ENCODE measurements around the gene IRAK3.

IRAK3 gene

DNA sequence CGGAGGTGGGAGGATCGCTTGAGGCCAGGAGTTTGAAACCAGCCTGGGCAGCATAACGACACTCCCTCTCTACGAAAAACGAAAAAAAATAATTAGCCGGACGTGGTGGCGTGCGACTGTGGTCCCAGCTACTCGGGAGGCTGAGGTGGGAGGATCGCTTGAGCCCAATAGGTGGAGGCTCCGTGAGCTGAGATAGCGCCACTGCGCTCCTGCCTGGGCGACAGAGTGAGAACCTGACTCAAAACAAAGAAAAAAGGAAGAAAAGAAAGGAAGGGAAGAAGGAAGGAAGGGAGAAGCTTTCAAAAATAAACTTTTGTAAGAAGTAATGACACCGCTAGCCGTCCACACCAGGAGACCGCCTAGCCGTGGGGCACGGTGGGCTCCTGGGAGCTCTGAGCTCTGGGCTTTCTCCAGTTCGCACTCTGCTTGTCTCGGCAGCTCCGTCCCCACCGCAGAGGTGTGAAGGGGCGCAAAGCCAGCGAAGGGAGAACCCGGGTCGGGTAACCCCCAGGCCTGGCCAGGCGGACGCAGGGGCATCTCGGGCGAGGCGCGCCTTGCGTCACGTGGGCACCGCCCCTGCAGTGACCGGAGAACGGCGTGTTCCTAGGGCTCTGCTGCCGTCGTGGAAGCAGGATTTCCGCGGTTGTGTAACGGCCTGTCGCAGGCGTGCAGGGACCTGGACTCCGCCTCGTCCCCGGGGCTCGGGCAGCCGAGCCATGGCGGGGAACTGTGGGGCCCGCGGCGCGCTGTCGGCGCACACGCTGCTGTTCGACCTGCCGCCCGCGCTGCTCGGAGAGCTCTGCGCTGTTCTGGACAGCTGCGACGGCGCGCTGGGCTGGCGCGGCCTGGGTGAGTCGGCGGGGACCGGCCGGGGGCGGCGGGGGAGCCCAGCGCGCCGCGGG is at the start of gene IRAK3:
TSS of gene IRAK3 (plus strand) at position 631 of the 902 bp plus-strand sequence. CDS start at position 717, 86 bp downstream.
- DNase-seq (ENCODE audit: low read depth) = no peak
- no peak within 1 kb of the TSS for H3K4me3 ChIP-seq (ENCODE audit: low read depth, low read length)
- no peak for TF ChIP-seq CTCF (IDR thresholded peaks at IDR 0.05; ENCODE audit: control insufficient read depth, extremely low read depth, insufficient read depth)

GRCh38 chr12:66139328-66139727 is 49.7 kb upstream of the IRAK3 start:
- H3K4me3 ChIP-seq (ENCODE audit: low read depth, low read length) = no peak overlapping the region
- no peak for TF ChIP-seq CTCF (IDR thresholded peaks at IDR 0.05; ENCODE audit: control insufficient read depth, extremely low read depth, insufficient read depth)

GRCh38 chr12:66140731-66141130 is 48.3 kb upstream of the IRAK3 start:
- DNase-seq (ENCODE audit: low read depth) = no peak
- no peak overlapping the region for H3K4me3 ChIP-seq (ENCODE audit: low read depth, low read length)
- no peak for TF ChIP-seq CTCF (IDR thresholded peaks at IDR 0.05; ENCODE audit: control insufficient read depth, extremely low read depth, insufficient read depth)

More at GRCh38 chr12:66139328-66139727, 49.7 kb upstream of the IRAK3 start:
- no peak for DNase-seq (ENCODE audit: low read depth)

DNA sequence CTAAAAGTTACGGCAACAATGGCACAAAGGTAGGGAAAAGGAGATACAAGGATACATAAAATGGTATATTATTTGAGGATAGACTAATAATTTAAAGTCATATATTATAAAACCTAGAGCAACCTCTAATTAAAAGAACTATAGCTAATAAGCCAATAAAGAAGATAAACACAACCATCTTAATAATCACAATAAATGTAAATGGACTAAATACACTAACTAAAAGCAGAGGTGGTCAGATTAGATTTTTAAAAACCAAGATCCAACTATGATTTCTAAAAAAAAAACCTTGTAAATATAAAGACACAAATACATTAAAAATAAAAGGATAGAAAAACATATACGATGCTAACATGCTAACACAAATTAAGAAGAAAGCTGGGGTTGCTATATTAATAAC is 47.7 kb upstream of the IRAK3 start:
- no peak for TF ChIP-seq CTCF (IDR thresholded peaks at IDR 0.05; ENCODE audit: control insufficient read depth, extremely low read depth, insufficient read depth)
- no peak for DNase-seq (ENCODE audit: low read depth)
- no peak overlapping the region for H3K4me3 ChIP-seq (ENCODE audit: low read depth, low read length)

DNA sequence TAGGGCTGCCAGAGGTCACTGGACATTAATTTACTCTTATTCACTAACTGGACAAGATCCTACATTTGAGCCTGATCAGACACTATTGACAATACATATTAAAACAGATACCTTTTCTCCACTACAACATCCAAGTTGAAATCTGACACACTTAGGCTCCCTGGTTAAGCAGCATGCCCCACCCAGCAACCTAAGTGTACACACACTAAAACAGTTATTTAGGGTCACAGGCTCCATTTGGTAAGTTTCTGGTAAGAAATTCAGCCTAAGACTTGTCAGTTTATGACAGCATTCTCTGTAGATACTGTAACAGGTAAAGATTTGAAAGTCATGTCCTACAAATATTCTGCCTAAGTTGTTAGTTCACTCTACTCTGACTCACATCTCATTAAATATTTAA is 46.2 kb upstream of the IRAK3 start:
- H3K4me3 ChIP-seq (ENCODE audit: low read depth, low read length) = no peak overlapping the region
- DNase-seq (ENCODE audit: low read depth) = no peak
- TF ChIP-seq CTCF (IDR thresholded peaks at IDR 0.05; ENCODE audit: control insufficient read depth, extremely low read depth, insufficient read depth) = no peak

- DNase-seq (ENCODE audit: low read depth) = no peak
- no peak overlapping the region for H3K4me3 ChIP-seq (ENCODE audit: low read depth, low read length)
- TF ChIP-seq CTCF (IDR thresholded peaks at IDR 0.05; ENCODE audit: control insufficient read depth, extremely low read depth, insufficient read depth) = no peak
Observed at GRCh38 chr12:66143868-66144267, 45.1 kb upstream of the IRAK3 start.
